ENCODE measurements around the gene SMCO3. TPM values are rescaled to one million over a fixed set of nuclear protein-coding genes. Genes with fewer than 3 reads are reported as not detected.

The SMCO3 gene
- total RNA-seq, 2 donors from 2014 or later: 2.2 TPM; not detected in 1

GRCh38 chr12:14852880-14853279 lies 38.9 kb upstream of the SMCO3 start:
- H3K36me3 ChIP-seq: no peaks in the 10 kb centered on the region
- no peaks in the 10 kb centered on the region for H3K9me3 ChIP-seq
- no peak overlapping the region for H3K4me3 ChIP-seq
- intact Hi-C loops (cut with DNase I): no loop called here
- H3K27me3 ChIP-seq (replicated peaks; ENCODE audit: insufficient read depth): no peaks in the 10 kb centered on the region
- H3K27ac ChIP-seq: no peak overlapping the region
- no peak for DNase-seq (ENCODE audit: low spot score)
- H3K4me1 ChIP-seq (replicated peaks): no peaks in the 10 kb centered on the region
- no peak for TF ChIP-seq POLR2A (IDR thresholded peaks at IDR 0.05)

- TF ChIP-seq CTCF (IDR thresholded peaks at IDR 0.05) (no peak), POLR2AphosphoS5 (IDR thresholded peaks at IDR 0.05) (no peak), POLR2A (IDR thresholded peaks at IDR 0.05) (no peak)
- intact Hi-C loops (cut with DNase I): no loop called here
- Histone ChIP-seq H3K36me3 (no peaks in the 10 kb centered on the region), H3K27ac (peak overlapping the region in 1 of 2 donors; percentile 59), H3K27me3 (replicated peaks; ENCODE audit: insufficient read depth) (no peaks in the 10 kb centered on the region), H3K9me3 (no peaks in the 10 kb centered on the region), H3K4me3 (no peak overlapping the region), H3K4me1 (replicated peaks) (no peaks in the 10 kb centered on the region)
- no peak for DNase-seq (ENCODE audit: low spot score)
- whole genome bisulfite sequencing: 0% methylated on average over 1 of the region's 1 CpG
Measured at GRCh38 chr12:14850929-14851663, 37.1 kb upstream of the SMCO3 start.

DNA sequence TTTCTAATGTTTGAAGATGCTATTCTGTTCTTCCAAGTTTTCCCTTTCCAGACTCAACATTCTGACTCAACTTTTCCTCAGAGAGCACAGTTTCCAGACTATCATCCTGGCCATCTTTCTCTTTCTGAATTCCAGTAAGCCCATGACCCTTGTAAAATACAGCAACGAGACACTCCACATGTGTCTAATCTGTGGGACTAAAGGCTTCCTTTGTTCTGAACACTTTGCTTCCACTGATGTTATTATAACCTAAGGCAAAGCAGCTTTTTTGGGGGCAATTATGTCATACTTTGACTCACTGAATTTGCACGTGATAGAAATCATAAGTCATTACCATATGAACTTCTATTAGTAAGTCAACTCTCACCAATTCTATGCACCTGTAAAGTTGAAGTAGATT lies 35.7 kb upstream of the SMCO3 start:
- DNase-seq (ENCODE audit: low spot score): no peak
- Histone ChIP-seq H3K27me3 (replicated peaks; ENCODE audit: insufficient read depth) (no peaks in the 10 kb centered on the region), H3K9me3 (no peaks in the 10 kb centered on the region), H3K4me3 (no peak overlapping the region), H3K27ac (peak overlapping the region; percentile 50 to 59), H3K36me3 (no peaks in the 10 kb centered on the region), H3K4me1 (replicated peaks) (no peaks in the 10 kb centered on the region)
- intact Hi-C loops (cut with DNase I): loop anchor here (5.0 to 10.0 kb wide), 4 partner anchors 43 to 425 kb away; partner anchors contain the start of gene RERG
- WGBS: 15% methylated on average over 2 of the region's 2 CpGs
- TF ChIP-seq POLR2A (IDR thresholded peaks at IDR 0.05) (no peak), POLR2AphosphoS5 (IDR thresholded peaks at IDR 0.05) (peak; percentile 84), CTCF (IDR thresholded peaks at IDR 0.05) (no peak)

GRCh38 chr12:14846876-14847580 lies 33.0 kb upstream of the SMCO3 start:
- H3K9me3 ChIP-seq: no peaks in the 10 kb centered on the region
- H3K27ac ChIP-seq: peak overlapping the region in 1 of 2 donors; percentile 45
- no peak overlapping the region for H3K4me3 ChIP-seq
- H3K4me1 ChIP-seq (replicated peaks): no peaks in the 10 kb centered on the region
- whole genome bisulfite sequencing: 59% methylated on average over 4 of the region's 4 CpGs
- DNase-seq (ENCODE audit: low spot score): no peak
- intact Hi-C loops (cut with DNase I): loop anchor here (5.0 to 10.0 kb wide), 4 partner anchors 45 to 428 kb away; partner anchors contain the start of gene RERG
- no peaks in the 10 kb centered on the region for H3K36me3 ChIP-seq
- TF ChIP-seq POLR2A (IDR thresholded peaks at IDR 0.05) (no peak), CTCF (IDR thresholded peaks at IDR 0.05) (no peak), POLR2AphosphoS5 (IDR thresholded peaks at IDR 0.05) (no peak)
- no peaks in the 10 kb centered on the region for H3K27me3 ChIP-seq (replicated peaks; ENCODE audit: insufficient read depth)

- intact Hi-C loops (cut with DNase I): loop anchor here (5.0 to 10.0 kb wide), 4 partner anchors 46 to 429 kb away; partner anchors contain the start of gene RERG
- Histone ChIP-seq H3K4me1 (replicated peaks) (peaks cover 7% of the 10 kb centered on the region), H3K4me3 (no peak overlapping the region), H3K27ac (peak overlapping the region; percentile 45 to 52), H3K36me3 (no peaks in the 10 kb centered on the region), H3K9me3 (no peaks in the 10 kb centered on the region), H3K27me3 (replicated peaks; ENCODE audit: insufficient read depth) (no peaks in the 10 kb centered on the region)
- TF ChIP-seq POLR2A (IDR thresholded peaks at IDR 0.05) (no peak), CTCF (IDR thresholded peaks at IDR 0.05) (no peak), POLR2AphosphoS5 (IDR thresholded peaks at IDR 0.05) (no peak)
- no peak for DNase-seq (ENCODE audit: low spot score)
- 31% methylated on average over 3 of the region's 3 CpGs for WGBS
Measured at GRCh38 chr12:14846042-14846587, 32.1 kb upstream of the SMCO3 start.
